SK-N-MC (cell line): ENCODE results near the gene FOXP4.

Source experiments
- EZH2 ChIP-seq: fragments of 200-600 bp; sonication (generic); IDR thresholded peaks from one replicate; pipeline ENCODE4 v1.6.1; 2017; ENCODE audit warnings: antibody characterized with exemption
- FOXP2 ChIP-seq: optimal IDR thresholded peaks from 2 replicates; pipeline ENCODE3; 2011; ENCODE audit warnings: mild to moderate bottlenecking, moderate library complexity; ENCODE audit not compliant: insufficient read depth; ENCODE audit errors: extremely low read length, control extremely low read depth
- POLR2AphosphoS5 ChIP-seq: IDR thresholded peaks from 2 replicates; pipeline ENCODE4 v1.6.1; 2012; ENCODE audit warnings: mild to moderate bottlenecking, low read depth, low read length, borderline replicate concordance

GRCh38 chr6:41561416-41561815 is 15.2 kb downstream of the FOXP4 start:
- TF ChIP-seq EZH2 (no peak), POLR2AphosphoS5 (no peak), FOXP2 (no peak)
